ENCODE measurements around the gene ZNF521.
"Not testable (repeated sequence)": the region's sequence is repeated elsewhere in the genome, so short reads cannot be mapped to it uniquely, and the experiment has no call there.

Gene ZNF521

GRCh38 chr18:25287106-25287505 is 64.9 kb downstream of the ZNF521 start:
- no peak for DNase-seq

- no peak for DNase-seq
Observed at GRCh38 chr18:25284861-25285550, 67.0 kb downstream of the ZNF521 start.

DNA sequence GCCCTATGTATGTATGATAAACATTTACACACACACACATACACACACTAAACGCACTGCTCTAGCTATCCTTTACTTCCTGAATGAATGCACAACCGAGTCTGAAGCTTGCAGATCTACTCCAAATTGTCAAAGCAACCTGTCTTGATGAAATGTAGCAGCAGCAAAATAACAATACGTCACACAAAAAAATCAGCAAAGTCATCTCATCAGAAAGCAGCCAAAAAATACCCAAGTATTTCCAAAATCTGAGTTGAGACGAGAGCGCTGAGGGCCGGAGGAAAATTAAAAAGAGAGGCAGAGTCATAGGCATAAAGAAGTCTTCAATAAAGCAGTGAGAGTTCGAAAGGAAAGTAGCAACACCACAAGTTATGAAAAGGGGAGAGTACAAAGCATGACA is 67.7 kb downstream of the ZNF521 start:
- no peak for DNase-seq

DNA sequence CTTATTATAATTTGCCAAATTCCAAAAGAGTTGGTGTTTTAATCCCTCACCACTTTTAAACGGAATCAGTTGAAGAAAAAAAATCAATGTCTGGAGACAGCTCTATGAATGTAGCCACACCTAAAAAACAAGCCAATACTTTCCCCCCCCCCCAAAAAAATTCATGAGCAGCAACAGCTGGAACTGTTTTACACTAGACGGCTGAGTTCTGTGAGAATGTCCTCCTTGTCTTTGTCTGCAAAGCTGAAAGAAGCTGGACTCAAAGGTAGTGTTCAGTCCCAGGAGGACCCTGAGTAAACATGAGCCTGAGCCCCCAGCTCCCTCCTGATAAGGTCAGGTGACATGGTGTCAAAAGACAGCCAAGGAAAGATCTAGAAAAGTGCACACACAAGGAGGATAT is 68.2 kb downstream of the ZNF521 start:
- no peak for DNase-seq

DNA sequence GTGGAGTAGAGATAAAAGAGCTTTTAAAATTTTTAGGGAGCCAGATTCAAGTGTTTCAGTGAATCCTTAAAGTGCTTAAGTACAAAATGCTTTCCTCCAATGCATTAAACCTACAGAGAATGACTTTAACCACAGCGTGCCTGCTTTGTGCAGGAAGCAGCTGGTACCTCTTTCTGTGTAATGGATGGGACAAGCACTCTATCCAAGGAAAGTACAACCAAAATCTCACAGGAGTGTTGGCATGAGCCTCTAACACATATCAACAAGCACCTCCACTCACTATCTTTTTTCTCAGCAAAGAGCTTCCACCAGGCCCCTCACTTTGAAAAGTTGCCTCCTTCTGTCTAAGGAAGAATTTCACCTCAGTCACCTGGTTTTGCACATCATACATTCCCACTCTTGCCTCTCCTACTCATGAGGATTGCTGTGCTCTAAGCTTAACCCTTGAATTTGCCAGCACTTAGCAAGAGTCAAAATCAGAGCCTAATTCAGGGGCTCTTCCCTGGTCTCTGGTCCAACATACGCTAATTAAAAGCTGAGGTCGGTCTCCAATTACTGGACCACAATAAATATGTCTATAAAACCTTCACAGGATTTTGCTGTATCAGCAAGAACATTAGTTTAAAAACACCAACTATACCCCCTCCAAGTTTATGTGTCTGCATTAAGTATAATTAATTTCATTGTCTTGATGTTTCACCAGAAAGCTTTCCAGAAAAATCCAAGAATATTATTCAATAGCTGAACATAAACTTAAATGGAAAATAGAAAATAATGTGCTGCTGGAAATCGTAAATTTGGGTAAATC is 68.9 kb downstream of the ZNF521 start:
- DNase-seq = no peak

GRCh38 chr18:25282282-25282681 is 69.7 kb downstream of the ZNF521 start:
- DNase-seq = no peak

GRCh38 chr18:25281556-25281955 is 70.4 kb downstream of the ZNF521 start:
- no peak for DNase-seq

DNA sequence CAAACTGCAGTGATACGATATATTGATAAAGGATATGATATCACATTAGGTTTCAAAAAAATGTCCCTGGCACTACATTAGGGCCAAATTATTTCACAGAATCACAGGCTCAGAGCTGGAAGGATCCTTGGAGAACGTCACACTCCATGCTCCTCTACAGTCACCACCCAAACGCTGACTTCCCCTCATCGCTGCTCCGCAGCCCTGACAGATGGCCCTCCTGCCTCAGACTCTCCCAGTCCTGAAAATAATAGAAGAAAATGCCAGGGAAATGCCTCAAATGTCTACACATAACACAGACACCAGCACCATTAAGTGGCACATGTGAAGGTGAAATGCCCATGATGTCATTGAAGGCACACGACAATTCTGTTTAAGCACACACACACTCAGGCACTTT is 72.0 kb downstream of the ZNF521 start:
- DNase-seq = no peak

- no peak for DNase-seq
Observed at GRCh38 chr18:25279556-25279955, 72.4 kb downstream of the ZNF521 start.

DNA sequence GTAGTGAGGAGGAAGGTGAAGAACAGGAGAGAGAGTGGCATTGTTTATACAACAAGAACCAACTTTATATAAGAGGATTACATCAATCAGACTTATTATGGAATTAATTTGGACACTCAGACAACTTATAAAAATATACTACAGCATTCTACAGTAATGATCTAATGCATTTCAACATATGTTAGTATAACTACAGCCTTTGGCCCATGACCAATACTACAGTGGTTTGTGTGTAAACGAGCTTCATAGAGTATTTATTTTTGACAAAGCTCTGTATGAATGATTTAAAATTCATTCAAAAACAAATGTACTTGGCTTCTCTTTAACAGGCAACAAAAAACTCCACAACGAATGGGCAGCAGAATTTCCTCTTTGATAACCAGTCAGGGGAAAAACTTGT is 72.8 kb downstream of the ZNF521 start:
- no peak for DNase-seq

- no peak for DNase-seq
Observed at GRCh38 chr18:25278394-25278793, 73.6 kb downstream of the ZNF521 start.

- DNase-seq = no peak
Observed at GRCh38 chr18:25275412-25276001, 76.5 kb downstream of the ZNF521 start.

DNA sequence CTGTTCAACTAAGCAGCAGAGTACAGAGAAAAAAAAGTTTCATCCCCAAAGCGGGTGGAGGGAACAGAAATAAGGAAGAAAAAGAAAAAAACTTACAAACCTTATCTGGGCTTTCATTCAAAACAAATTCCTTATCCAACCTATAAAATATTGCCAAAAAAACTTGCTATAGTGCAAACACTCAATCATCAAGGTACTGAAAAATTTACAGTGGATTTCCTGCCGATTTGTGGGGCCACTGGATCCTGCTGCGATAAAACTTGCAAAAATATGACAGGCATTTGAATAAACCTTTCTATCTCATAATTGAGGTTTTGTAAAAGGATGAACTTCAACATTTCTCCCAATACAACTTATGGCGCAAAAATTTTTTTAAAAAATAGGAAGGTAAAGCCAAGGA is 77.0 kb downstream of the ZNF521 start:
- DNase-seq = no peak

DNA sequence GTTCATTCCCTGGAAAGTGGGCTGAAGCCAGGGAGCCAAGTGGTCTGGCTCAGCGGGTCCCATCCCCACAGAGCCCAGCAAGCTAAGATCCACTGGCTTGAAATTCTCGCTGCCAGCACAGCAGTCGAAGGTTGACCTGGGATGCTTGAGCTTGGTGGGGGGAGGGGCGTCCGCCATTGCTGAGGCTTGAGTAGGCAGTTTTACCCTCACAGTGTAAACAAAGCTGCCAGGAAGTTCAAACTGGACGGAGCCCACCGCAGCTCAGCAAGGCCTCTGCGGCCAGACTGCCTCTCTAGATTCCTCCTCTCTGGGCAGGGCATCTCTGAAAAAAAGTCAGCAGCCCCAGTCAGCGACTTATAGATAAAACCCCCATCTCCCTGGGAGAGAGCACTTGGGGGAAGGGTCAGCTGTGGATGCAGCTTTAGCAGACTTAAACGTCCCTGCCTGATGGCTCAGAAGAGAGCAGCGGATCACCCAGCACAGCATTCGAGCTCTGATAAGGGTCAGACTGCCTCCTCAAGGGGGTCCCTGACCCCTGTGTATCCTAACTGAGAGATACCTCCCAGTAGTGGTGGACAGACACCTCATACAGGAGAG is 84.9 kb downstream of the ZNF521 start:
- DNase-seq = not testable (repeated sequence)

GRCh38 chr18:25262920-25263319 is 89.0 kb downstream of the ZNF521 start:
- no peak for DNase-seq

DNA sequence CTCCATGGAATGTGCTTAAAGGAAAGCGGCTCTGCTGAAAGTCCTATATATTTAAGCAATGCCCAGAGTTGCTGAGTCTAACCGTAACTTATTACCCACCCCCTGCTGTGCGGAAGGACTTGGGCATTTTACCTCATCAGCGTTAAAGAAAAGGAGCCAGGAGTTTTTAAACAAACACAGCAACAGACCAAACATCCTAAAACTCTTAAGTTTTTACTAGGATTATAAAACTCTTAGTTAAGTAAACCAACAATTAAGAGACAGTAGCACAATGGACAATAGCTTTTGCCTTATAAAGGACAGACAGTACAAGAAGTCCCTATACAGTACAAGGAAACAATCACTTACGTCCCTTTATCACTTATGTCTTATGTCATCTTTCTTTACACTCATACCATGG is 90.2 kb downstream of the ZNF521 start:
- no peak for DNase-seq

- DNase-seq = no peak
Observed at GRCh38 chr18:25256439-25256838, 95.5 kb downstream of the ZNF521 start.

DNA sequence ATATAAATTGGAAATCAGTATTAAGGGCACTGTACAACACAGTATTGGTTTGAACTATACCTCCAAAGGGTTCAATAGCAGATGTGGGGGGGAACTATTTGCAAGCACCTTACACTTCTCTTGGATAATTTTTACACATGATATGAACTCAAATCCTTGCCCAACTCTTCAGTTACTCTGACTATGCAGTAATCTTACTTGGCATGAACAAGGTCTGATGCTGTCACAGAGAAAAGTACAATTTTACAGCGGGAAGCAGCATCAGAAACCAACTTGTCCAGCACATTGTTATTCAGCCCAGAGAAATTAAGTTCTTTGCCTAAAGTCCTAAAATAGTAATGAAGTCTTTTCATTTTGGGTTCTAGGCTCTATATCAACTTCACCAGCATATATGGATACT is 98.2 kb downstream of the ZNF521 start:
- DNase-seq = no peak

GRCh38 chr18:25253136-25253535 is 98.8 kb downstream of the ZNF521 start:
- DNase-seq = no peak

DNA sequence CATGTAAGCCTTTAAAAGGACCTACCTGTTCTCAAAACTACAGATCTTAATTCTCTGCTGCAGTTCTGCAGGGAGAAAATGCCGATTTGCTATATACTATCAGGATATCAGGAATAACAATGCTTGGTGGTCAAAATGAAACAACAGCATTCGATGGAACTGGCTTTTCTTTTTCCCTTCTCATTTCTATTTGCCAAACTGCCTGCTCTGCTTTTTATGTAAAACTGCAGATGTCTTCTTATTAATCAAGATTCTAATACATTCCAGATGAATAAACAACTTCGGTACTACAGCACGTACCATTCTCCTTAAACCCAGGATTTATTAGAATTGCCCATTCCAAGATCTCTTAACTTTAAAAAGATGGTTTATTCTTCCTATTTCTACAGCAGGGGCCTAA is 100.9 kb downstream of the ZNF521 start:
- DNase-seq = no peak

GRCh38 chr18:25250474-25250851 is 101.5 kb downstream of the ZNF521 start:
- DNase-seq = no peak

DNA sequence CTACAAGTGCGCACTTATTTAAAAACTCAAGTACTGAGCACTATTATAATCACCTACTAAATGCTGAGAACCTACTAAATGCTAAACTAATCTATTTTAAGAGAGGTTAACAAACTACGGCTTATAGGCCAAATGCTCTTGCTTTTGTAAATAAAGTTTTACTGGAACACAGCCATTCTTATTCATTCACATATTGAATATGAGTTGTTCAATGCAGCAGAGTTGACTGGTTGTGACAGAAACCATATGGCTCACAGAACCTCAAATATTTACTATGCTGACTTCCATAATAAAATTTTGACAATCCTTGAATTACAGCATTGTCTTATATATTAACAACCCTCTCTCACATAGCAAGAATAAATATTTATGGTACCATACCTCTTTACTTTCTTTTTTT is 103.2 kb downstream of the ZNF521 start:
- no peak for DNase-seq

GRCh38 chr18:25247725-25248124 is 104.2 kb downstream of the ZNF521 start:
- no peak for DNase-seq
